ENCODE results near the gene TTC23. TPM values are rescaled to one million over a fixed set of nuclear protein-coding genes. Genes with fewer than 3 reads are reported as not detected.
A peak's percentile ranks its signal among the peaks of the same experiment; 100 is the strongest.

The TTC23 gene
- total RNA-seq, 1 donor from 2014 or later, result 25.0 TPM

- peak overlapping the region; percentile 37 for H3K27ac Mint-ChIP-seq (ENCODE audit: unreplicated experiment)
These were observed 119.7 kb downstream of the TTC23 start for GRCh38 chr15:99129644-99130043.

GRCh38 chr15:99128411-99128810, 121.0 kb downstream of the TTC23 start:
- H3K27ac Mint-ChIP-seq (ENCODE audit: unreplicated experiment), result no peak overlapping the region
- H3K27me3 Mint-ChIP-seq (ENCODE audit: low read depth), result no peaks in the 10 kb centered on the region
- no peak overlapping the region for H3K4me3 Mint-ChIP-seq (ENCODE audit: unreplicated experiment)
- H3K36me3 Mint-ChIP-seq (ENCODE audit: low read depth), result peaks cover 41% of the 10 kb centered on the region
- peak; percentile 40 for DNase-seq (ENCODE audit: low spot score)
- H3K9me3 Mint-ChIP-seq (ENCODE audit: low read depth), result no peaks in the 10 kb centered on the region
- H3K4me1 Mint-ChIP-seq (ENCODE audit: low read depth), result peaks cover 56% of the 10 kb centered on the region
- TF ChIP-seq CTCF (IDR thresholded peaks at IDR 0.05), result no peak

More at GRCh38 chr15:99129644-99130043, 119.7 kb downstream of the TTC23 start:
- Mint-ChIP-seq H3K9me3 (ENCODE audit: low read depth) (no peaks in the 10 kb centered on the region), H3K27me3 (ENCODE audit: low read depth) (no peaks in the 10 kb centered on the region), H3K4me3 (ENCODE audit: unreplicated experiment) (no peak overlapping the region), H3K4me1 (ENCODE audit: low read depth) (peaks cover 53% of the 10 kb centered on the region), H3K36me3 (ENCODE audit: low read depth) (peaks cover 41% of the 10 kb centered on the region)
- no peak for TF ChIP-seq CTCF (IDR thresholded peaks at IDR 0.05)
- DNase-seq (ENCODE audit: low spot score), result no peak

GRCh38 chr15:99127773-99128172, 121.6 kb downstream of the TTC23 start:
- TF ChIP-seq CTCF (IDR thresholded peaks at IDR 0.05), result no peak
- Mint-ChIP-seq H3K27me3 (ENCODE audit: low read depth) (no peaks in the 10 kb centered on the region), H3K9me3 (ENCODE audit: low read depth) (no peaks in the 10 kb centered on the region), H3K36me3 (ENCODE audit: low read depth) (peaks cover 41% of the 10 kb centered on the region), H3K4me1 (ENCODE audit: low read depth) (peaks cover 57% of the 10 kb centered on the region), H3K27ac (ENCODE audit: unreplicated experiment) (no peak overlapping the region), H3K4me3 (ENCODE audit: unreplicated experiment) (no peak overlapping the region)
- DNase-seq (ENCODE audit: low spot score), result no peak

GRCh38 chr15:99126930-99127329, 122.5 kb downstream of the TTC23 start:
- peaks cover 59% of the 10 kb centered on the region for H3K4me1 Mint-ChIP-seq (ENCODE audit: low read depth)
- no peak for TF ChIP-seq CTCF (IDR thresholded peaks at IDR 0.05)
- peak; percentile 34 for DNase-seq (ENCODE audit: low spot score)

GRCh38 chr15:99126131-99126588, 123.2 kb downstream of the TTC23 start:
- Mint-ChIP-seq H3K36me3 (ENCODE audit: low read depth) (peaks cover 32% of the 10 kb centered on the region), H3K4me1 (ENCODE audit: low read depth) (peaks cover 64% of the 10 kb centered on the region), H3K27ac (ENCODE audit: unreplicated experiment) (peak overlapping the region; percentile 98), H3K4me3 (ENCODE audit: unreplicated experiment) (no peak overlapping the region), H3K27me3 (ENCODE audit: low read depth) (no peaks in the 10 kb centered on the region), H3K9me3 (ENCODE audit: low read depth) (no peaks in the 10 kb centered on the region)
- peak; percentile 67 for DNase-seq (ENCODE audit: low spot score)
- TF ChIP-seq CTCF (IDR thresholded peaks at IDR 0.05), result no peak

More at GRCh38 chr15:99126930-99127329, 122.5 kb downstream of the TTC23 start:
- no peaks in the 10 kb centered on the region for H3K27me3 Mint-ChIP-seq (ENCODE audit: low read depth)
- H3K9me3 Mint-ChIP-seq (ENCODE audit: low read depth), result no peaks in the 10 kb centered on the region
- peaks cover 36% of the 10 kb centered on the region for H3K36me3 Mint-ChIP-seq (ENCODE audit: low read depth)
- no peak overlapping the region for H3K4me3 Mint-ChIP-seq (ENCODE audit: unreplicated experiment)
- H3K27ac Mint-ChIP-seq (ENCODE audit: unreplicated experiment), result no peak overlapping the region

Data from chondrocyte (in vitro differentiated cells).